NCI-H146 treated with DMSO at 0.1 percent for 48 hours (cell line): ENCODE results near the gene BIN1.

Experiments used
- DNase-seq: peaks from one replicate; lab custom pipeline; 2025; ENCODE audit not compliant: unreplicated experiment; lab: John Stamatoyannopoulos, UW

BIN1 gene

GRCh38 chr2:127000937-127001336 lies 106.0 kb downstream of the BIN1 start:
- no peak for DNase-seq

GRCh38 chr2:127000194-127000593 lies 106.8 kb downstream of the BIN1 start:
- no peak for DNase-seq

- no peak for DNase-seq
Observed at GRCh38 chr2:126999106-126999756, 107.7 kb downstream of the BIN1 start.

- DNase-seq, result no peak
Observed at GRCh38 chr2:126998486-126998885, 108.5 kb downstream of the BIN1 start.
